Activated T-helper 2 cell treated with anti-CD3 and anti-CD28 coated beads, Interferon-gamma antibody, Interleukin-2, Interleukin-4, amounts not matched to agents 10 μg/mL and 5 μg/mL and 100 μg/mL, durations not matched to agents 14 hours and 24 hours and 36 hours (primary cell): ENCODE data around the gene DNMT3A. TPM values are rescaled to one million over a fixed set of nuclear protein-coding genes. Genes with fewer than 3 reads are reported as not detected.
"Not testable (repeated sequence)": the region's sequence is repeated elsewhere in the genome, so short reads cannot be mapped to it uniquely, and the experiment has no call there.

ENCODE experiments used
- DNase-seq: peaks from one replicate; pipeline ENCODE4 v3.0.0; 2021; ENCODE audit warnings: low spot score
- H3K27ac Mint-ChIP-seq: one replicate; pipeline ENCODE4 v1.8.0; 2021; ENCODE audit warnings: mixed read lengths
- H3K27me3 Mint-ChIP-seq: one replicate; pipeline ENCODE4 v1.8.0; 2021; ENCODE audit warnings: low read depth, mixed read lengths
- H3K36me3 Mint-ChIP-seq: one replicate; pipeline ENCODE4 v1.8.0; 2021; ENCODE audit warnings: low read depth, mixed read lengths
- H3K4me1 Mint-ChIP-seq: one replicate; pipeline ENCODE4 v1.8.0; 2021; ENCODE audit warnings: low read depth, mixed read lengths
- H3K4me3 Mint-ChIP-seq: one replicate; pipeline ENCODE4 v1.8.0; 2021; ENCODE audit warnings: low read depth, mild to moderate bottlenecking, moderate library complexity, mixed read lengths
- H3K9me3 Mint-ChIP-seq: one replicate; pipeline ENCODE4 v1.8.0; 2021; ENCODE audit warnings: mixed read lengths
- intact Hi-C: fragments of 100-400 bp; cut with micrococcal nuclease; formaldehyde crosslinking; loops from one replicate; pipeline ENCODE4 v1.15.1; 2023
- total RNA-seq: library from RNA; stranded (reverse); gene quantifications from 2 replicates; pipeline ENCODE4 v1.2.3, GENCODE V29; 2022

Gene DNMT3A
- total RNA-seq, 1 donor from 2014 or later = 86.8 TPM

- peaks cover 19% of the 10 kb centered on the region for H3K4me1 Mint-ChIP-seq
- no peak for DNase-seq
Observed at GRCh38 chr2:25213229-25213628, 128.5 kb downstream of the DNMT3A start.

GRCh38 chr2:25210923-25211322 lies 130.8 kb downstream of the DNMT3A start:
- intact Hi-C loops, H3K36me3 Mint-ChIP-seq: not testable (repeated sequence)
- peak overlapping the region; percentile 28 for H3K27ac Mint-ChIP-seq

More at GRCh38 chr2:25213229-25213628, 128.5 kb downstream of the DNMT3A start:
- Mint-ChIP-seq H3K27me3 (no peaks in the 10 kb centered on the region), H3K27ac (no peak overlapping the region), H3K36me3 (no peaks in the 10 kb centered on the region), H3K4me3 (no peak overlapping the region), H3K9me3 (no peaks in the 10 kb centered on the region)
- intact Hi-C loops = no loop called here

GRCh38 chr2:25207078-25207545 lies 134.6 kb downstream of the DNMT3A start:
- Mint-ChIP-seq H3K27me3 (no peaks in the 10 kb centered on the region), H3K27ac (no peak overlapping the region), H3K9me3 (no peaks in the 10 kb centered on the region), H3K4me3 (no peak overlapping the region), H3K36me3 (no peaks in the 10 kb centered on the region), H3K4me1 (peaks cover 16% of the 10 kb centered on the region)
- DNase-seq = no peak
- intact Hi-C loops = no loop called here

More at GRCh38 chr2:25210923-25211322, 130.8 kb downstream of the DNMT3A start:
- H3K27me3 Mint-ChIP-seq, H3K4me3 Mint-ChIP-seq, DNase-seq, H3K9me3 Mint-ChIP-seq: not testable (repeated sequence)
- H3K4me1 Mint-ChIP-seq = peaks cover 19% of the 10 kb centered on the region

GRCh38 chr2:25204190-25204838 lies 137.4 kb downstream of the DNMT3A start:
- DNase-seq = no peak
- no peaks in the 10 kb centered on the region for H3K36me3 Mint-ChIP-seq
- peaks cover 4% of the 10 kb centered on the region for H3K4me1 Mint-ChIP-seq
- no peak overlapping the region for H3K4me3 Mint-ChIP-seq
- peaks cover 2% of the 10 kb centered on the region for H3K27me3 Mint-ChIP-seq
- H3K27ac Mint-ChIP-seq = no peak overlapping the region
- intact Hi-C loops = no loop called here
- no peaks in the 10 kb centered on the region for H3K9me3 Mint-ChIP-seq

- DNase-seq = no peak
- H3K36me3 Mint-ChIP-seq = no peaks in the 10 kb centered on the region
- peaks cover 14% of the 10 kb centered on the region for H3K27me3 Mint-ChIP-seq
- no peaks in the 10 kb centered on the region for H3K9me3 Mint-ChIP-seq
- H3K4me1 Mint-ChIP-seq = peaks cover 2% of the 10 kb centered on the region
- H3K4me3 Mint-ChIP-seq = no peak overlapping the region
- intact Hi-C loops = no loop called here
- H3K27ac Mint-ChIP-seq = no peak overlapping the region
Observed at GRCh38 chr2:25202275-25202674, 139.4 kb downstream of the DNMT3A start.

GRCh38 chr2:25201794-25202193 lies 139.9 kb downstream of the DNMT3A start:
- Mint-ChIP-seq H3K27me3 (peaks cover 14% of the 10 kb centered on the region), H3K36me3 (no peaks in the 10 kb centered on the region), H3K4me3 (no peak overlapping the region), H3K27ac (no peak overlapping the region), H3K4me1 (peaks cover 2% of the 10 kb centered on the region), H3K9me3 (no peaks in the 10 kb centered on the region)
- DNase-seq = no peak
- intact Hi-C loops = no loop called here

- intact Hi-C loops = no loop called here
- Mint-ChIP-seq H3K9me3 (no peaks in the 10 kb centered on the region), H3K36me3 (no peaks in the 10 kb centered on the region), H3K27me3 (peaks cover 14% of the 10 kb centered on the region), H3K4me1 (peaks cover 2% of the 10 kb centered on the region), H3K27ac (no peak overlapping the region), H3K4me3 (no peak overlapping the region)
- DNase-seq = no peak
Observed at GRCh38 chr2:25201265-25201664, 140.5 kb downstream of the DNMT3A start.

GRCh38 chr2:25198576-25198975 lies 143.1 kb downstream of the DNMT3A start:
- Mint-ChIP-seq H3K27ac (no peak overlapping the region), H3K27me3 (peaks cover 14% of the 10 kb centered on the region), H3K4me3 (no peak overlapping the region), H3K36me3 (no peaks in the 10 kb centered on the region), H3K4me1 (peaks cover 2% of the 10 kb centered on the region), H3K9me3 (no peaks in the 10 kb centered on the region)
- no peak for DNase-seq
- intact Hi-C loops = loop anchor here (10.0 kb wide), 1 partner anchor 64 kb away; no protein-coding TSS in a partner anchor

- Mint-ChIP-seq H3K27ac (no peak overlapping the region), H3K4me3 (no peak overlapping the region), H3K4me1 (peaks cover 2% of the 10 kb centered on the region), H3K27me3 (peaks cover 14% of the 10 kb centered on the region), H3K9me3 (no peaks in the 10 kb centered on the region), H3K36me3 (no peaks in the 10 kb centered on the region)
- no peak for DNase-seq
- intact Hi-C loops = loop anchor here (10.0 kb wide), 1 partner anchor 63 kb away; no protein-coding TSS in a partner anchor
Observed at GRCh38 chr2:25198209-25198525, 143.6 kb downstream of the DNMT3A start.

- intact Hi-C loops = loop anchor here (2.0 to 10.0 kb wide), 3 partner anchors 31 to 787 kb away; no protein-coding TSS in a partner anchor
Observed at GRCh38 chr2:25197336-25198208, 144.2 kb downstream of the DNMT3A start.

GRCh38 chr2:25194576-25195122 lies 147.1 kb downstream of the DNMT3A start:
- H3K27ac Mint-ChIP-seq = no peak overlapping the region
- H3K4me1 Mint-ChIP-seq = no peaks in the 10 kb centered on the region
- no peaks in the 10 kb centered on the region for H3K9me3 Mint-ChIP-seq
- intact Hi-C loops = loop anchor here (10.0 kb wide), 1 partner anchor 60 kb away; no protein-coding TSS in a partner anchor
- no peaks in the 10 kb centered on the region for H3K36me3 Mint-ChIP-seq
- DNase-seq = no peak
- no peak overlapping the region for H3K4me3 Mint-ChIP-seq
- peaks cover 16% of the 10 kb centered on the region for H3K27me3 Mint-ChIP-seq

More at GRCh38 chr2:25197336-25198208, 144.2 kb downstream of the DNMT3A start:
- H3K27ac Mint-ChIP-seq = no peak overlapping the region
- no peak for DNase-seq
- H3K9me3 Mint-ChIP-seq = no peaks in the 10 kb centered on the region
- no peaks in the 10 kb centered on the region for H3K36me3 Mint-ChIP-seq
- H3K4me1 Mint-ChIP-seq = peaks cover 2% of the 10 kb centered on the region
- H3K4me3 Mint-ChIP-seq = no peak overlapping the region
- H3K27me3 Mint-ChIP-seq = peaks cover 14% of the 10 kb centered on the region

- Mint-ChIP-seq H3K4me3 (no peak overlapping the region), H3K27ac (no peak overlapping the region), H3K27me3 (peaks cover 8% of the 10 kb centered on the region), H3K4me1 (no peaks in the 10 kb centered on the region), H3K36me3 (no peaks in the 10 kb centered on the region), H3K9me3 (no peaks in the 10 kb centered on the region)
- DNase-seq = no peak
- intact Hi-C loops = loop anchor here (10.0 kb wide), 1 partner anchor 56 kb away; no protein-coding TSS in a partner anchor
Observed at GRCh38 chr2:25190536-25190935, 151.2 kb downstream of the DNMT3A start.
